GM18868 (cell line): Measurements from ENCODE around the gene CALM3.

ENCODE experiments used
- ATAC-seq: cut with Tn5 transposase; IDR thresholded peaks from one replicate; pipeline ENCODE4 v1.9.1; 2021; ENCODE audit warnings: mild to moderate bottlenecking, moderate library complexity; ENCODE audit not compliant: unreplicated experiment

Gene CALM3

DNA sequence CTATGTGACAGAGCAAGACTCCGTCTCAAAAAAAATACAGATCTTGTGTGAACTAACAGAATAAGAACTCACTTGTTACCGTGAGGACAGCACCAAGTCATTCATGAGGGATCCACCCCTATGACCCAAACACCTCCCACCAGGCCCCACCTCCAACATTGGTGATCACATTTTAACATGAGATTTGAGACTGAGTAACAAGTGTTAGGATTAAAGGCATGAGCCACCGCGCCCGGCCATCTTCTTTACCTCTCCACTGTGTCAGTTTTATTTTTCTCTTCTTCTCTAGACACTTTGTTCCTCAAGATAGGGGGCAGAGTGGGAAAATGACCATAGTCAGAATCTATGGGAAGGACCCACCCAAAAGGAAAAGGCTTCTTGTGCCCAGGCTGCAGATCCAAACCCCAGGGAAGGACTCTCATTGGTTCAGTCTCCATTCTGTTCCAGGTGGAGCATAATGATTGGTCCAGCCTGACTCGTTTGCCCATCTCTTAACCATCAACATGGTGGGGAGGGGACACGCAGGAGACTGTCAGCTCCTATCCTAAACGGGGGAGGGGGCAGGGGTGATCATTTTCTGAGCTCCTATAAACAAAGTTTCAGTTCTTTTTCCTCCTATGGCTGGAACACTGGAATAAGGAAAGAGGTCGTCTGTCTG is 1.3 kb upstream of the CALM3 start:
- ATAC-seq = no peak

DNA sequence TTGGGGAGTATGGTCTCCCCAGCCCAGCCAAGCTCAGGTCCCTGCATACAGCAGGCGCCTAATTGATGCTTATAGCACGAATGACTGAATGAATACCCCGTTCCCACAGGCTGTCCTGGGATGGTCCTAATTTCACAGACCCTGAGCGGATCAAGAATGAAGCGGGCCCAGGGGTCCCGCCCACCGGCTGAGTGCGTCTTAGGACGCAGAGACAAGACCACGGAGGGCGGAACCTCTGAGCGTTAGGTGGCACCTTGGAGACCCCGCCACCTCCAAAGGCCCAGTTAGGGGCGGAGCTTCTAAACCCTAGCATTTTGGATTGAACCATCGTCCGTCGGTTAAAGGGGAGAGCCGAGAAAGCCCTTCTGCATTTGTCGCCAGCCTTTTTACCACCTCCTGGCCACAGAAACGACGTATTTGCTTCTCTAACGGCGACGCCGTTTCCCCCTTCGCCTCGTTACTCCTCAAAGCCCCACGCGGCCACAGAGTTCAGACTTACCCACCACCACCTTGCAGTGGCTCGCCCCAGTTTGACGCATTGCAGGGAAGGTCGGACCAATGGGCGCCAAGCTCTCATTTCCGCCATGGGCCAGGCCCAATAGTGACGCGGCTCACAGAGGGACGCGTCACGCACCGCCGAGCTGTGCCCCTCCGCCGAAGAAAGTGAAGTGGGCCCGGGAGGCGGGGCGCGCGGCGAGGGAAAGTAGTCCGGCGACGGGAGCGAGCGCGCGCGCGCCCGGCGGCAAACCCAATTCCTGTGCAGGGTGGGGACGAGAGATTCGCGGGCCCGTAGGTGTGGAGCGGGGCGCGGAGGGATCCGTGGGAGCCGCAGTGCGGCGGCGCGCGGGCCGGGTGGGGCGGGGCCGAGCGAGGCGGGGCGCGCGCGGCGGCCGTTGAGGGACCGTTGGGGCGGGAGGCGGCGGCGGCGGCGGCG is 479 bp upstream of the CALM3 start:
- peak; percentile 74 for ATAC-seq

- no peak for ATAC-seq
Measured at GRCh38 chr19:46602392-46603194, 1.5 kb downstream of the CALM3 start.

- no peak for ATAC-seq
Measured at GRCh38 chr19:46603195-46603637, 2.1 kb downstream of the CALM3 start.

DNA sequence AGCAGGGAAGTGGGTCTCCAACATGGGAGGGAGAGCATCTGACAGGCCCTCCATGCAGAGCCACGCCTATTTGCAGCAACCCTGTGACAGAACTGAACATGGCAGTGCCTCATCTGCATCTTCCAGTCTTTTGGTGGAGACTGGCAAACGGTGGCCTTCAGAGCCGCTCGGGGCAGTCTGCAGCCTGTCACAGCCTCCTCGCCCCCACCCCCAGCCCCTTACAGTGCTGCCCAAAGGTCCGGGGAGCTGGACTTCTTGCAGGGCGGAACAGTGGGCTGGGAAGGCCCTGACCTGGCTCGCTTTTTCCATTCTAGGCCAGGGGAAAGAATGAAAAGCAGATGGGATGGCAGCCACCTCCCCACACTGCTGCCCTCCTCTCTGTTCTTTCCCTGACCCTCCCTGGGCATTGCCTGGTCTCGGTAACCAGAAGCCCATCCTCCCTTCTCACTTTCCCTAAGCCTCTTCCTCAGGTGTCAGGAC is 2.7 kb downstream of the CALM3 start:
- ATAC-seq = no peak

- ATAC-seq = no peak
Measured at GRCh38 chr19:46604781-46605355, 3.7 kb downstream of the CALM3 start.

GRCh38 chr19:46605356-46605821 is 4.3 kb downstream of the CALM3 start:
- ATAC-seq = no peak

- ATAC-seq = no peak
Measured at GRCh38 chr19:46606019-46606418, 4.9 kb downstream of the CALM3 start.

DNA sequence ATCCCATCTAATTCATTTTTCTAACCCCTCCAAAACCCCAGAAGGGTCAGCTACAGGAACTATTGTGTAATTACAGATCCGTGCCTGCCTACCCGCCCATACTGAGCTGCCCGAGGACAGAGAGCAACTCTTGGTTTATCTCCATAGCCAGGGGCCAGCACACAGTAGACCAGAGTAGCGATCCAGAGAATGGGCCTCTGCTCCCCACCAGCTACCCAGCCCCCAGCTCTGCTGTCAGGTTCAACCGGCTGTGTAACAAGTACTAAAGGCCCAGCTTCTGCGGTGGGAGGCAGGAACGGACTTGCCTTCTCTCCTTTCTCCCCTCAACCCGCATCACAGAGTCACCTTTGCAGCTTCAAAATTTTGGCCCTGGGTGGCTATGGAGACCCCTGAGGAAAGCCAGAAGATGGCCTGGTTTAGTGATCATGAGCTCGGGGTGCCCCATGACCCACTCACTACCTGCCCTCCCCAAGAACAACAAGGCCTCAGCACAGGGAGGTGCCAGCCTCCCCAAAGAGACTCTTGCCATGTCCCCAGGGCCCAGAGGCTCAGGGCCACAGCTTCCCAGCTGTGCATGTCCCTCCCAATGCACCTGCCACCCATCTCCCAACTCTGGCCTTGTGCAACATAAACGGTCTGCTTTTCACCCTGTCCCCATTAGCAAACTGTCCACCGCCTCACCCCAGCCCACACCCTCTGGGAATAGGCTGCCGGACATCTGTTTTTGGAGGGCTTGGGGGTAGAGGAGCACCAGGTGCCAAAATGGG is 5.7 kb downstream of the CALM3 start:
- ATAC-seq = no peak

GRCh38 chr19:46607448-46607841 is 6.3 kb downstream of the CALM3 start:
- ATAC-seq = no peak

- no peak for ATAC-seq
Measured at GRCh38 chr19:46608178-46608577, 7.0 kb downstream of the CALM3 start.

GRCh38 chr19:46608581-46609345 is 7.6 kb downstream of the CALM3 start:
- ATAC-seq = no peak

DNA sequence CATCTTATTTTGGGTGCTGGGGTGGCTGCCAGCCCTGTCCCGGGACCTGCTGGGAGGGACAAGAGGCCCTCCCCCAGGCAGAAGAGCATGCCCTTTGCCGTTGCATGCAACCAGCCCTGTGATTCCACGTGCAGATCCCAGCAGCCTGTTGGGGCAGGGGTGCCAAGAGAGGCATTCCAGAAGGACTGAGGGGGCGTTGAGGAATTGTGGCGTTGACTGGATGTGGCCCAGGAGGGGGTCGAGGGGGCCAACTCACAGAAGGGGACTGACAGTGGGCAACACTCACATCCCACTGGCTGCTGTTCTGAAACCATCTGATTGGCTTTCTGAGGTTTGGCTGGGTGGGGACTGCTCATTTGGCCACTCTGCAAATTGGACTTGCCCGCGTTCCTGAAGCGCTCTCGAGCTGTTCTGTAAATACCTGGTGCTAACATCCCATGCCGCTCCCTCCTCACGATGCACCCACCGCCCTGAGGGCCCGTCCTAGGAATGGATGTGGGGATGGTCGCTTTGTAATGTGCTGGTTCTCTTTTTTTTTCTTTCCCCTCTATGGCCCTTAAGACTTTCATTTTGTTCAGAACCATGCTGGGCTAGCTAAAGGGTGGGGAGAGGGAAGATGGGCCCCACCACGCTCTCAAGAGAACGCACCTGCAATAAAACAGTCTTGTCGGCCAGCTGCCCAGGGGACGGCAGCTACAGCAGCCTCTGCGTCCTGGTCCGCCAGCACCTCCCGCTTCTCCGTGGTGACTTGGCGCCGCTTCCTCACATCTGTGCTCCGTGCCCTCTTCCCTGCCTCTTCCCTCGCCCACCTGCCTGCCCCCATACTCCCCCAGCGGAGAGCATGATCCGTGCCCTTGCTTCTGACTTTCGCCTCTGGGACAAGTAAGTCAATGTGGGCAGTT is 8.6 kb downstream of the CALM3 start:
- ATAC-seq = no peak

DNA sequence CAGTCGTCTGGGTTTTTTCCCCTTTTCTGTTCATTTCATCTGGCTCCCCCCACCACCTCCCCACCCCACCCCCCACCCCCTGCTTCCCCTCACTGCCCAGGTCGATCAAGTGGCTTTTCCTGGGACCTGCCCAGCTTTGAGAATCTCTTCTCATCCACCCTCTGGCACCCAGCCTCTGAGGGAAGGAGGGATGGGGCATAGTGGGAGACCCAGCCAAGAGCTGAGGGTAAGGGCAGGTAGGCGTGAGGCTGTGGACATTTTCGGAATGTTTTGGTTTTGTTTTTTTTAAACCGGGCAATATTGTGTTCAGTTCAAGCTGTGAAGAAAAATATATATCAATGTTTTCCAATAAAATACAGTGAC is 9.3 kb downstream of the CALM3 start:
- ATAC-seq = no peak

- no peak for ATAC-seq
Measured at GRCh38 chr19:46610851-46611770, 10.0 kb downstream of the CALM3 start.

GRCh38 chr19:46611776-46612175 is 10.6 kb downstream of the CALM3 start:
- ATAC-seq = no peak

DNA sequence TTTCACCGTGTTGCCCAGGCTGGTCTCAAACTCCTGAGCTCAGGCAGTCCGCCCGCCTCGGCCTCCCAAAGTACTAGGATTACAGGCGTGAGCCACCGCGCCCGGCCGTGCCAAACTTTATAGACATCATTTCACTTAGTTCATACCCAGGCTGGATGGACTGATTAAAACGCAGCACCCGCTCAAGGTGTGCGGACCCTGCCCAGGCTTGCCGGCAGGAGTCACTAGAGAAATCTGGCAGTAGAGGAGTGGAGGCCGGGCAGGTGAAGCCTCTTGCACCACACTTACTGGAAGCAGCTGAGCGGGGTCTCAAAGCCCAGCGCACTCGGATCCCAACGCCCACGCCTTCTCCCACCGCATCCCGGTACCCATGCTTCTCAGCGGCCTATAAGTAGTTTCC is 12.4 kb downstream of the CALM3 start:
- ATAC-seq = no peak
